Fibroblast of upper back skin (primary cell): Measurements from ENCODE around the gene BTBD3.

Source experiments
- DNase-seq: peaks from one replicate; pipeline ENCODE4 v3.0.0-alpha.2; 2013

Gene BTBD3

DNA sequence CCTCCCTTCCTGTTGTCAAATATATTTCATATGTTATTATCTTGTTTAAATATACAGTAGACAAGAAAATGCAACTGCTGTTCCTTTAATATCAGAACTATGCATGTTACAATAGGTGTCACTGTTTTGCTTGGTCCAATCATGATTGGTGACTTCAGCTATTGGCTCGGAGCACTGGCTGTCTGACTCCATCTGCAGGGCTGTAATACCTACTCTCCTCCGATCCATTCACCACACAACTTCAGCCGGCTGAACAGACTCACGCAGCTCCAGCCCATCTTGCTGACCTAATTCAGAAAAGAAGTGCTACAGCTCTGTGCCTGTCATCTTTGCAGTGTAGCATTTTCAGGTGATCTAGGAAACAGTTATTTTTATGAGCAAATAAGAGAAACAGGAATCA, at the start of gene BTBD3:
TSS of gene BTBD3 (plus strand) at position 231 of the 400 bp plus-strand sequence. CDS start 383 bp downstream, outside the sequence.
- peak; percentile 71 for DNase-seq

- DNase-seq = no peak
Measured at GRCh38 chr20:11869641-11870040, 48.1 kb upstream of the BTBD3 start.

- DNase-seq = no peak
Measured at GRCh38 chr20:11870411-11870810, 47.3 kb upstream of the BTBD3 start.

GRCh38 chr20:11876555-11876954, 41.1 kb upstream of the BTBD3 start:
- DNase-seq = no peak

GRCh38 chr20:11880680-11881079, 37.0 kb upstream of the BTBD3 start:
- no peak for DNase-seq

DNA sequence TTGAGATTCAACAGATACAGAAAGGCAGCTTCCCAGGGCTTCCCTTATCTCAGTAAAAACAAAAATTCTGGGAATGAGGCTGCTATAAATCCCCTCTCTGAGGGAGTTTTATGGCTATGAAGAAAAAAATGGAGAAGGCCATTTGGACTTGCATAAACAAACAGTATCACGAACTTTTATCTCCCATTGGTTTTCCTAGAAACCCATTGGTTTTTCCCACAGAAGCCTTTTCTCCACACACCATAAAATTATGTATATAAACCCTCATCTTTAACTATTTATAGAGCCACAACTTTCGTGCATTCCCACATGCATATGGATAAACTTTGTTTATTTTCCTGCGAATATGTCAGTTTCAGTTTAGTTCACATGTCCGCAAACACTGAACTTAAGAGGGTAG, 36.2 kb upstream of the BTBD3 start:
- no peak for DNase-seq

DNA sequence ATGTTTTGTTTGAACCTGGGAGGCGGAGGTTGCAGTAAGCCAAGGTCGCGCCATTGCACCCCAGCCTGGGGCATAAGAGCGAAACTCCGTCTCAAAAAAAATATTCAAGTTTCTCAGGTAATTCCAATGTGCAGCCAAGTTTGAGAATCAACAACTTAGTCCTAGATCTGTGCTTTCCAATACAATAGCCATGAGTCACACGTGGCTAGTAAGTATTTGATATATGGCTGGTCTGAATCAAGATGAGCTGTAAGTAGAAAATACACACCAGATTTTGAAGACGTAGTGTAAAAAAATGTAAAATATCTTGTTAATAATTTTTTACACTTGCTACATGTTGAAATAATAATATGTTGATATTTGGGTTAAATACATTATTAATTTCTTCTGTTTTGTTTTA, 35.0 kb upstream of the BTBD3 start:
- DNase-seq = peak; percentile 16

- DNase-seq = no peak
Measured at GRCh38 chr20:11888648-11889047, 29.0 kb upstream of the BTBD3 start.

GRCh38 chr20:11890331-11891076, 27.2 kb upstream of the BTBD3 start:
- peak; percentile 89 for DNase-seq

DNA sequence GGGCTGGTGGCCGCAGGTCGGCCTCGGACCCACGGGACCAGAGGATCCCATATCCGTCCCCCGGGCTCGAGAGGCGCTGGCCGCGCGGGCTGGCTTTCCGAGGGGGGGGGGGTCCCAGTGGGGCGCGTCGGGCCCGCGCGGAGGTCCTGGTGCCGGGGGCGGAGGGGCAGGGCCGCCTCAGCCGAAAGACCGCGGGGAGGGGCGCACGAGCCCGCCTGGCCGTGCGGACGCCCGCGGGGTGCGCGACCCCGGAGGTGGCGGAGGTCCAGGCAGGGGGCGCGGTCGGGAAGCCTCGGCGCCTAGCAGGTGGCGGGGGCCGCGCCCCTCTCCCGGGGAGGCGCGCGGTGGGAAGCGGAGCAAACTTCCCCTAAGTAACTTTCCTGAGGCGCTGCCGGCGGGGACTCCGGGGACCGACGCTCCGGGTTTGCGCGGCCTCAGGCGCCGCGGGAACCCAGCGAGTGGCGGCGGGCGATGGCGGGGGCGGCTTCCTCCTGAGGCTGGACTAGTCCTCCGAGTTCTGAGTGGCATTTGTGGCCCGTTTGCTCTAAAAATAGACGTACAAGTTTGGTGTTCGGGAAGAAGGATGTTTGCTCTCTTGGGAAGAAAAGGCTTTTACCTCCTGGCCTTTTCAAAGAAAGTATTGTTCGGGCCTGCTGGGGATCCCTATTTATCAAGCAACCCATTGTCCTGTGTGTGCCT, 26.5 kb upstream of the BTBD3 start:
- peak; percentile 27 for DNase-seq

DNA sequence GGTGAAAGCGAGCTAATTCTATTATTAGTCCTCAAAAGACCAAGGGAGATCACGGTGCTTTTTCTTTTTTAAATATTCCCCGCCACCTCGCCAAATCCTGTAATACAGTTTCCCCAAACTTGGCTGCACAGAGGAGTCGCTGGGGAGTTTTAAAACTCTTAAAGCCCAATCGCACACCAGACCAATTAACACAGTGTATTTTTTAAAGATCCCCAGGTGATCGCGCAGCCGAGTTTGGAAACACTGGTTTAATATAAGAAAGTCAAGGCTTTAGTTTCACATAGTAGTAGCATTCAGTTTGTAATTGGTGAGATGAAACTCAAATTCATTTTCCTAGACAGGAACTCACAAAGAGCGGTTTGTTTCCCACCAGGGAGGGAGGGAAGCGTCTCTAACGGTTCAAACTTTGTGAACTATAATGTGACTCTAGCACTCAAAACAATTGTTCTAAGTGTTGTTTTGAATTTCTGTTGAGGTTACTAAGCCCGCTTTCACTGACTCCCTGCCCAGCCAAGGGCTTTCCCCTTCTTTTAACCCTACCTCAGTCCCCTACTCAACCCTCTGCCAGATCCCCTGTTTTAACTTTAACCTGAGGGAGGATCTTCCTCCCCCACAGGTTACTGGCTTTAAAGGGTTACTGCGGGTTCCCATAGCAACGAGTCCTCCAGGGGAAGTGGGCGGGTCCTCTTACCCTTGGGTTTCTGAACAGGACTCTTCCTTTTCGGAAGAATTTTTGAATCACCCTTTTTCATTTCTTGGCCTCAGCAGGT, 25.7 kb upstream of the BTBD3 start:
- peak; percentile 72 for DNase-seq

DNA sequence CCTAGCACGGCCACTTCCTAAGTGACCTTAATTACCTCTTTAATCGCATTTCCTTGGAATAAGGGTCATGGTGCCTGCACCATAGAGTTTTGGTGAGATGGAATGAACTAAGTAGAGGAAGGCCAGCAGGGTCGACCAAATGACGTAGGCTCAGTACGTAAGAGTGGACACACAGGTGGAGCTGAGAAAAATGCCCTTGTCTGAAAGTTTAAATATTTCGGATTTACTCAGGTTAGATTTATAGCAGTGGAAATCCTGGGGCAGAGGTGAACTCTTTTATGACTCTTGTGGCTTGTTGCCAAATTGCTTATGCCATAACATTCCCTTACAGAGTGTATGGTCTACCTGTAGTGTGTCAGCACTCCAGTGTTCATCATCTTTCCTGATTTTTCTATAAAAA, 23.6 kb upstream of the BTBD3 start:
- DNase-seq = no peak

- DNase-seq = peak; percentile 6
Measured at GRCh38 chr20:11895861-11896387, 21.8 kb upstream of the BTBD3 start.

DNA sequence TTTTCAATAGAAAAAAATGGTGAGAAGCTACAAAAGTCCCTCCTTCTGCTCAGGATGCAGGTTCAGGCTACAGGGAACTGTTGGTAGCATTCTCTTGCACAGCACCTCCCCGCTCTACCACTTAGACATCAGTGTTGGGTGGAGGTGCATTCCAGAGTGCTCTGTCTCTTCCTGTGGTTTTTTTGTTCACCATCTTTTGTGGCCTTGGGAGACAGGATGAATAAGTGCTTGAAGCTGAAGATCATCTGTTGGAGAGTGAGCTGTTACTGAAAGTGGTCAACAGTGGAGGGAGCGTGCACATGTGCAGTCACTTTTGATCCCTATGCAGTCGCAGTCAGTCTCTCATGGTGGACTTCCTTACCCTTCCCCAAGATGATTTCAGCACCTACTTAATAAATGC, 16.6 kb upstream of the BTBD3 start:
- peak; percentile 95 for DNase-seq

DNA sequence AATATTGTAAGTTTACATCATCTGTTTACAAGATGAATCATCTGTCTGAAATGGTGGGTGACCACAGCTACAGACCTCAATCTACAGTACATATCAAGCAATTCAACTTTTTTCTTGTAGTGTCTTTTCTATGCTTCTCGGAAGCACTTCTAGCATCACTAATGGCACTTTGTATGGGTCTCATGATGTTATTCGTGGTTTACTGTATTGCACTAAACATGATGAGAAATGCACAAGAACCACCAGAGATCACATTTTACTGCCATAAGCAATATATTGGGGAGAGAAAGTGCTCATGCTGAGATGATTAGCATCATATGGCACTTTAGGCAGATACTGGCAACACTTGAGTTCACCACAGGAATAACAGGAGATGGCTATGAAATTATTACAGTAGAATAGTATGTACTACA, 15.4 kb upstream of the BTBD3 start:
- DNase-seq = peak; percentile 86

DNA sequence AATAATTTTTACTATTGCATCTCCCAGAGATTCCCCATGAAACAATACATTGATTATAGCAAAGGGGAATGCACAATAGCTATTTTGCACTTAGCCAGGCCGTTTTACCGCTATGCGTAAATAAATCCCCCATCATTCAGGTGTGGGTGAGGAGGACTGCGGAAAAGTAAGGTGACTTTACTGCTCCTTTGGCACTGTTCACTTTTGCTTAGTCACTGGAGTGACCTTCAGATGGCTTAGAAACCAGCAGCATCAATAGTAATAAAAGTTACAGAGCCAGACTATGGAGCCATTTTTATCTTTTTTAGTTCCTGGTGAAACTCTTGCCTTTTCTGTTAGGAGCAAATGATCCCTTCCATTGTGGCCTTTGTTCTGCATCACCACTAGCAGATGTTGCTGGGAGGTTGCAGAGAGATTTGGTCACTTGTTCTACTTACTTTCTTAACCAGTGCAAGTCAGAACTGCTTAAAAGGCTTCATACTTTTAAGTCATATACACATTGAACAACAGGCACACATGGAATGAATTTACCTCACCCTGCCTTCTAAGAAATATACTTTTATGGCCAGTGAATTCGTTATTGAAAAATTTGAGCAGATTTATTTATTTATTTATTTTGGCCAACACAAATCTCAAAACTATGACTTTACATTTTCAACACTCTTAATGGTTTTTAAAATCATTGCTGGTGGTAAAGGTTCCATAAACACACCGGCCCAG, 12.1 kb upstream of the BTBD3 start:
- peak; percentile 59 for DNase-seq

DNA sequence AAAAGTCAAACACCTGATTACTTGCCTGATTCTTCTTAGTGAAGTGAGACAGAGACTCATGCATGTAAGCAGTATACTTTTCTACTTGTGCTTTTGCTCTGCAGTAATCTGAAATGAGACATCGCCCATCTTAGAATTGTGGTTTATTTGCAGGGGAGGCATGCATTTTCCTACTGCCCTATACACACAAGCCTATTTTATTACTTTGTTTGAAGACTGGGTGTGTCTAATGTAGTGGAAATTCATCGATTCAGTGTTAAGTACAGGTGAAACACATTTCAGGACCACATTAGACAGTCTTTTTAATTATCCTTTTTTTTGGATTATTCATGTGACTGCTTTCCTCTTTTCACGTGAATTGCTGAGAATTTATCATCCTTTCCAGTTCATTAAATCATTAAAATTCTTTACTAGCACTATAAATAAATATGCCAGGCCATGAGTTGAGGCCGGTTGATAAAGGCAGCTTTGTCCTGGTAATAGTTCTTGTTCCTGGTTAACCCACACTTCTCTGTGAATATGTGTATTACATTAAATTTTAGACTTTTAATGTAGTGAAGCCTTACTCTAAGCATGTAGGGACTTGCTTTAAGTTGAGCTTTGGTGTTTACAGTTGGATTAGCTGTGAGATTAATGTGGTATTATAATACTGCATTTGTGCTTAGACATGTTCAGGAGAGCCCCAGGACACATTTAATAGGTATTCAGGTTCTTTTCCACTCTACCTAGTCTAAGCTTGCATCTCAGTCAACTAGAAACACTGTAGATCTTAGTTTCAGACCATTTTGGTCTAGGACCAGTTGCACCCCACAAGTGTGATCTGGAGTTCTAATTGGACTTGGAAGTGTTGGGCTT, 10.8 kb upstream of the BTBD3 start:
- DNase-seq = no peak

DNA sequence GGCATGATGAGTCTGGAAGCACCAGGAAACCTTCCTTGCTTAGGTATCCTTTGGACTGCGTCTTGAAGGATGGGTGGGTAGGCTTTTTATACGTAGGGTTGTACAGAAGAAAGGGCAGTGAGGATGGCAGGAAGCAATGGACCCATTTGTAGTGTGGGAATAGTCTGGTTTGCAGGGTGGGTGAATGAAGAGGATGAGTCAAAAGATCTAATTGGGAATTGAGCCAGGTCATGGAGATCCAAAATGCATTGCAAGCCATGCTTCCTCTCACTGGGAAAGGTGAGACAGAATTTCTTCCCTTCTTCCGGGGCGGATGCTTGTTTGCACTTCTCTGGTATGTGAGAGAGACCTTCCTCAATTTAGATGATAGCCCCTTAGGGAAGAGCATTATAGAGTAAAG, 10.1 kb upstream of the BTBD3 start:
- no peak for DNase-seq

- no peak for DNase-seq
Measured at GRCh38 chr20:11912013-11912658, 5.6 kb upstream of the BTBD3 start.

GRCh38 chr20:11912659-11913415, 4.9 kb upstream of the BTBD3 start:
- no peak for DNase-seq
